Sigmoid colon (tissue), 4 donors: ENCODE data around the gene BMX.

ENCODE experiments used
- CTCF ChIP-seq, 4 experiments: fragments of 450-650 bp in 3 of 4; fragments of 200-600 bp in 1 of 4; IDR thresholded peaks; one replicate each; pipeline ENCODE4 v1.5.1; 2016 to 2019; ENCODE audit warnings: antibody characterized with exemption in 4 of 4, mild to moderate bottlenecking in 3 of 4, moderate library complexity in 2 of 4
- EP300 ChIP-seq, 4 donors: sonication (generic); formaldehyde crosslinking; IDR thresholded peaks; one replicate each; pipeline ENCODE4 v1.6.1; 2017; ENCODE audit warnings: antibody characterized with exemption in 4 of 4

GRCh38 chrX:15469613-15470012 is 31.0 kb upstream of the BMX start:
- TF ChIP-seq CTCF (IDR thresholded peaks at IDR 0.05) (no peak), EP300 (IDR thresholded peaks at IDR 0.05) (no peak)
